BE2C (cell line): ENCODE results near the gene REG3G.
A peak's percentile ranks its signal among the peaks of the same experiment; 100 is the strongest.

Source experiments
- DNase-seq: peaks from one replicate; pipeline ENCODE4 v3.0.0-alpha.2; 2020
- H3K27me3 ChIP-seq: fragments of 250-450 bp; sonication (Bioruptor Pico); 2 replicates; pipeline ENCODE4 v1.5.1; 2020; ENCODE audit warnings: mild to moderate bottlenecking
- H3K36me3 ChIP-seq: fragments of 250-450 bp; sonication (Bioruptor Pico); 2 replicates; pipeline ENCODE4 v1.5.1; 2020; ENCODE audit warnings: mild to moderate bottlenecking
- H3K4me1 ChIP-seq: fragments of 250-450 bp; sonication (Bioruptor Pico); 2 replicates; pipeline ENCODE4 v1.5.1; 2020
- H3K4me3 ChIP-seq: 2 replicates; pipeline ENCODE4 v1.5.1; 2011; ENCODE audit warnings: low read depth, low read length
- H3K9me3 ChIP-seq: fragments of 250-450 bp; sonication (Bioruptor Pico); 2 replicates; pipeline ENCODE4 v1.5.1; 2020
- TF ChIP-seq, protein P1 (sequence below): IDR thresholded peaks from 2 replicates; pipeline ENCODE4 v1.5.1; 2012; ENCODE audit warnings: mild to moderate bottlenecking, low read depth, low read length

Gene REG3G

GRCh38 chr2:79005216-79005615 lies 20.3 kb upstream of the REG3G start:
- Histone ChIP-seq H3K9me3 (no peaks in the 10 kb centered on the region), H3K36me3 (no peaks in the 10 kb centered on the region), H3K4me3 (peak overlapping the region; percentile 13; the same call in 1 of the 2 replicates), H3K4me1 (peaks cover 14% of the 10 kb centered on the region), H3K27me3 (no peaks in the 10 kb centered on the region)
- TF ChIP-seq, protein P1, sequence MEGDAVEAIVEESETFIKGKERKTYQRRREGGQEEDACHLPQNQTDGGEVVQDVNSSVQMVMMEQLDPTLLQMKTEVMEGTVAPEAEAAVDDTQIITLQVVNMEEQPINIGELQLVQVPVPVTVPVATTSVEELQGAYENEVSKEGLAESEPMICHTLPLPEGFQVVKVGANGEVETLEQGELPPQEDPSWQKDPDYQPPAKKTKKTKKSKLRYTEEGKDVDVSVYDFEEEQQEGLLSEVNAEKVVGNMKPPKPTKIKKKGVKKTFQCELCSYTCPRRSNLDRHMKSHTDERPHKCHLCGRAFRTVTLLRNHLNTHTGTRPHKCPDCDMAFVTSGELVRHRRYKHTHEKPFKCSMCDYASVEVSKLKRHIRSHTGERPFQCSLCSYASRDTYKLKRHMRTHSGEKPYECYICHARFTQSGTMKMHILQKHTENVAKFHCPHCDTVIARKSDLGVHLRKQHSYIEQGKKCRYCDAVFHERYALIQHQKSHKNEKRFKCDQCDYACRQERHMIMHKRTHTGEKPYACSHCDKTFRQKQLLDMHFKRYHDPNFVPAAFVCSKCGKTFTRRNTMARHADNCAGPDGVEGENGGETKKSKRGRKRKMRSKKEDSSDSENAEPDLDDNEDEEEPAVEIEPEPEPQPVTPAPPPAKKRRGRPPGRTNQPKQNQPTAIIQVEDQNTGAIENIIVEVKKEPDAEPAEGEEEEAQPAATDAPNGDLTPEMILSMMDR = no peak
- DNase-seq = peak; percentile 59

DNA sequence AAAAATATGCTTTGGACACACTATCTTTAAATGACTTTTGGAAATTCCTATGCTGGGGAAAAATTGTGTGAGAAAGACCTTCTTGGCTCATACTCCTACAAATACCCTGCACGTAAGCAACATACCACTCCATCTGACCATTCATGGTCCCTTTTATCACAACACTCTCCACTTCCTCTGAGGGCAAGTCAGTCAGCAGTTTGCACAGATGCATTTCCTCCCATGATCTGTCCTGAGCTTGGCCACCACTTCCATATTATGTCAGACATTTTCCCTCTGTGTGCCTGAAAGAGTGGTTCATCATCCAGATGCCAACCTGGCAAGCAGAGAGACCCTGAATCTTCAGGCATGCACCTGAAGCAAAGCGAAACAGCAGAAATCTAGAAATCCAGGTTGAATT lies 16.1 kb upstream of the REG3G start:
- Histone ChIP-seq H3K9me3 (no peaks in the 10 kb centered on the region), H3K27me3 (no peaks in the 10 kb centered on the region), H3K4me3 (no peak overlapping the region), H3K4me1 (peaks cover 10% of the 10 kb centered on the region), H3K36me3 (no peaks in the 10 kb centered on the region)
- TF ChIP-seq, protein P1 = no peak
- no peak for DNase-seq

DNA sequence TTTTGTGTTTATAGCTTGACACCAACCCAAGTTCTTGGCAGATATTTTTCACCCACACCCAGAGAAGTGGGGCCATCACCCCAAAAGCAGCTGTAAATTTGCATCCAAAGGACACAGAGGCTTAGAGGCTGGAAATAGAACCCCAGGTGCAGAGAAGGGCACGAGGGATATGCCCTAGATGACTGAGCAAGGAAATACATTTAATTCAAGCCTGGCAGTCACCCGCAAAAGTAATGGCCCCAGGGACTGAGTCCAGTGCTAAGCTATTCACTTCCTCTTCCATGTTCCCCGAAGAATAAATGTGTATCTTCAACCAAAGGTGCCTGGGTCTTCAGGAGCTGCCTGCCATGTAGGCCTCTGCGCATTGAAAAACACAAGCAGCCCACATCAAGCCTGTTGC lies 14.0 kb upstream of the REG3G start:
- Histone ChIP-seq H3K36me3 (no peaks in the 10 kb centered on the region), H3K4me1 (peaks cover 3% of the 10 kb centered on the region; the same call in 1 of the 2 replicates), H3K9me3 (no peaks in the 10 kb centered on the region), H3K4me3 (no peak overlapping the region), H3K27me3 (no peaks in the 10 kb centered on the region)
- TF ChIP-seq, protein P1 = no peak
- DNase-seq = no peak

- H3K27me3 ChIP-seq = no peaks in the 10 kb centered on the region
- TF ChIP-seq, protein P1 = no peak
These were observed 11.9 kb upstream of the REG3G start for GRCh38 chr2:79013629-79014028.

GRCh38 chr2:79016342-79016741 lies 9.2 kb upstream of the REG3G start:
- Histone ChIP-seq H3K4me1 (no peaks in the 10 kb centered on the region), H3K4me3 (no peak overlapping the region), H3K27me3 (no peaks in the 10 kb centered on the region), H3K9me3 (no peaks in the 10 kb centered on the region), H3K36me3 (no peaks in the 10 kb centered on the region)
- TF ChIP-seq, protein P1 = no peak
- DNase-seq = no peak

More at GRCh38 chr2:79013629-79014028, 11.9 kb upstream of the REG3G start:
- H3K36me3 ChIP-seq = no peaks in the 10 kb centered on the region
- no peaks in the 10 kb centered on the region for H3K4me1 ChIP-seq
- DNase-seq = no peak
- no peak overlapping the region for H3K4me3 ChIP-seq
- H3K9me3 ChIP-seq = no peaks in the 10 kb centered on the region

DNA sequence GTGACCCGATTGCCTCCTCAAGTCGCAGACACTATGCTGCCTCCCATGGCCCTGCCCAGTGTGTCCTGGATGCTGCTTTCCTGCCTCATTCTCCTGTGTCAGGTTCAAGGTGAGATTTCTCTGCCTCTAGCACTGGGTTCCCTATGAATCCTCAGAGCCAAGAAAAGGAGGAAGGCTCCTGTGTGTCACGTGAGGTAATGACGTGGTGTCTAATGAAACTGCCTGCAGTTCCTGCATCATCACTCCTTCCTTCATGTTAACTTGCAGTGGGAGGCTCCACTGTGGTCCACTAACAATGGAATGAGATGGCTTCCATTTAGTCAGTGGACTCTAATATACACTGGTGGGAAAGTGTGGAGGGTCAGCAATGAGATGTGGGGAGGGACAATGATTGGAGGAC lies 559 bp downstream of the REG3G start:
- H3K27me3 ChIP-seq = no peaks in the 10 kb centered on the region
- no peak for DNase-seq
- no peaks in the 10 kb centered on the region for H3K9me3 ChIP-seq
- TF ChIP-seq, protein P1 = no peak
- H3K4me3 ChIP-seq = no peak overlapping the region
- no peaks in the 10 kb centered on the region; the same call in 1 of the 2 replicates for H3K4me1 ChIP-seq
- H3K36me3 ChIP-seq = no peaks in the 10 kb centered on the region
